ENCODE results near the gene KCNK17.

DNA sequence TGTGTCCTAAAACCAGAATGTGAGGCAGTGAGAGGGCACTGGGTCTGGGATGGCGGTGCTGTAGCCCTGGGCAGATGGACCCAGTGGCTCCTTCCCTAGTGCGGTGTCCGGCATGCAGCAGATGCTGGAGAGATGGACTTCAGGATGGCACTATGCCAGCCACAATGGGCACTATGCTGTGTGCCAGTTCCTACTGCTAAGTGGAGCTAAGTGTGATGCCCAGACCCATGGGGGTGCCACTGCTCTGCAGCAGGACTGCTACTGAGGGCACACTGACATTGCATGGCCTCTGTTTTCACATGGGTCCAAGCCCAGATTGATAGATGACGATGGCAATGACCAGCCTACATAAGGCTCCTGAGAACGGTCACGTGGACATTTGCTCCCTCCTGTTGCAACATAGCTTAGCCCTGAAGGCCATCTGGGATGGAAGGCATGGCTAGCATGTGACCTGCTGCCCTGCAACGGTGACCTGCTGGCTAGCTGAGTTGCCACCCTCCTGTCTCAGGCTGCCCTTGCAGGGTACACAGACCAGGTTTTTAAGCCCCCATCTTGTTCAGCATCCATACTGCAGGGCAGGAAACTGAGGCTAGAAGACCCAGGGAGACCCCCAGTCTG lies 39.6 kb upstream of the KCNK17 start:
- TF ChIP-seq, protein P1, sequence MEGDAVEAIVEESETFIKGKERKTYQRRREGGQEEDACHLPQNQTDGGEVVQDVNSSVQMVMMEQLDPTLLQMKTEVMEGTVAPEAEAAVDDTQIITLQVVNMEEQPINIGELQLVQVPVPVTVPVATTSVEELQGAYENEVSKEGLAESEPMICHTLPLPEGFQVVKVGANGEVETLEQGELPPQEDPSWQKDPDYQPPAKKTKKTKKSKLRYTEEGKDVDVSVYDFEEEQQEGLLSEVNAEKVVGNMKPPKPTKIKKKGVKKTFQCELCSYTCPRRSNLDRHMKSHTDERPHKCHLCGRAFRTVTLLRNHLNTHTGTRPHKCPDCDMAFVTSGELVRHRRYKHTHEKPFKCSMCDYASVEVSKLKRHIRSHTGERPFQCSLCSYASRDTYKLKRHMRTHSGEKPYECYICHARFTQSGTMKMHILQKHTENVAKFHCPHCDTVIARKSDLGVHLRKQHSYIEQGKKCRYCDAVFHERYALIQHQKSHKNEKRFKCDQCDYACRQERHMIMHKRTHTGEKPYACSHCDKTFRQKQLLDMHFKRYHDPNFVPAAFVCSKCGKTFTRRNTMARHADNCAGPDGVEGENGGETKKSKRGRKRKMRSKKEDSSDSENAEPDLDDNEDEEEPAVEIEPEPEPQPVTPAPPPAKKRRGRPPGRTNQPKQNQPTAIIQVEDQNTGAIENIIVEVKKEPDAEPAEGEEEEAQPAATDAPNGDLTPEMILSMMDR (IDR thresholded peaks at IDR 0.05; ENCODE audit: insufficient read depth, low read depth, low read length) = no peak
- no peak for TF ChIP-seq EZH2 (IDR thresholded peaks at IDR 0.05; ENCODE audit: insufficient read depth, low read length)

Measured in astrocyte (in vitro differentiated cells and primary cell).